Left ventricle myocardium superior (tissue), 1 donor: ENCODE measurements around the gene FAM241A. TPM values are rescaled to one million over a fixed set of nuclear protein-coding genes. Genes with fewer than 3 reads are reported as not detected.

ENCODE experiments used
- total RNA-seq: library from RNA; stranded (reverse); fragmentation: NEBNext Ultra II Directional; extraction: Animal tissue kit (Norgen Biotek cat#: 25700); gene quantifications from one replicate; pipeline ENCODE4 v1.2.1, GENCODE V29; 2021
- donor health status: DM: no; HTN: yes; CAD: no; lungs with severe emphysema.

The FAM241A gene
- total RNA-seq, 1 donor from 2014 or later, result 11.3 TPM

Other genes starting within 250 kb of the FAM241A start
- gene AP1AR, start 86.3 kb downstream of the FAM241A start, total RNA-seq, result 10.2 TPM
- 32.2 TPM for gene TIFA, start 140.4 kb downstream of the FAM241A start, total RNA-seq
- 5.1 TPM for gene ALPK1, start 151.9 kb downstream of the FAM241A start, total RNA-seq